Keratinocyte (primary cell): ENCODE data around the gene ST8SIA5. TPM values are rescaled to one million over a fixed set of nuclear protein-coding genes. Genes with fewer than 3 reads are reported as not detected.

Source experiments
- DNase-seq: peaks from one replicate; pipeline ENCODE4 v3.0.0-alpha.2; 2011; ENCODE audit warnings: low read depth, missing footprints, low spot score
- FAIRE-seq: peaks from 2 replicates; lab custom pipeline; 2011; peaks lifted over from hg19 to GRCh38; lab: Jason Lieb, UNC
- H2AFZ ChIP-seq: 2 replicates; pipeline ENCODE4 v1.6.0; 2012; ENCODE audit warnings: low read length, control low read depth, inconsistent platforms; ENCODE audit not compliant: control insufficient read depth
- H3K27ac ChIP-seq: 2 replicates; pipeline ENCODE4 v1.5.1; 2011; ENCODE audit warnings: low read length; ENCODE audit not compliant: control insufficient read depth, insufficient read depth
- H3K27me3 ChIP-seq: 3 replicates; pipeline ENCODE4 v1.6.0; 2011; ENCODE audit warnings: low read length; ENCODE audit not compliant: control insufficient read depth, insufficient read depth; ENCODE audit errors: extremely low read depth
- H3K36me3 ChIP-seq, 2 experiments: 2 replicates in 1 of 2; 3 replicates in 1 of 2; pipeline ENCODE4 v1.5.1; 2011; ENCODE audit warnings: low read length in 2 of 2, mild to moderate bottlenecking in 1 of 2; ENCODE audit not compliant: control insufficient read depth in 2 of 2, insufficient read depth in 2 of 2; ENCODE audit errors: extremely low read depth in 1 of 2
- H3K4me1 ChIP-seq: 3 replicates; pipeline ENCODE4 v1.5.1; 2011; ENCODE audit warnings: low read length; ENCODE audit not compliant: control insufficient read depth, insufficient read depth; ENCODE audit errors: extremely low read depth
- H3K4me2 ChIP-seq: 3 replicates; pipeline ENCODE4 v1.6.0; 2011; ENCODE audit warnings: low read depth, low read length; ENCODE audit not compliant: control insufficient read depth, insufficient read depth; ENCODE audit errors: extremely low read depth
- H3K4me3 ChIP-seq, 3 experiments: fragments of 200-600 bp in 1 of 3; sonication (generic) in 1 of 3; 2 replicates in 2 of 3; 3 replicates in 1 of 3; pipeline ENCODE4 v1.5.1; 2011 to 2016; ENCODE audit warnings: low read length in 3 of 3, mild to moderate bottlenecking in 3 of 3, control low read depth in 2 of 3, inconsistent platforms in 1 of 3, low read depth in 1 of 3, mixed read lengths in 1 of 3, mixed run types in 1 of 3, moderate library complexity in 1 of 3; ENCODE audit not compliant: control insufficient read depth in 2 of 3, insufficient read depth in 2 of 3; ENCODE audit errors: extremely low read depth in 1 of 3
- H3K79me2 ChIP-seq: 2 replicates; pipeline ENCODE4 v1.6.0; 2012; ENCODE audit warnings: low read length; ENCODE audit not compliant: control insufficient read depth, insufficient read depth
- H3K9ac ChIP-seq: 3 replicates; pipeline ENCODE4 v1.6.0; 2011; ENCODE audit warnings: low read length; ENCODE audit not compliant: control insufficient read depth, insufficient read depth; ENCODE audit errors: extremely low read depth
- H3K9me1 ChIP-seq: 3 replicates; pipeline ENCODE4 v1.6.0; 2011; ENCODE audit warnings: low read length; ENCODE audit not compliant: control insufficient read depth, insufficient read depth; ENCODE audit errors: extremely low read depth
- H3K9me3 ChIP-seq: 2 replicates; pipeline ENCODE4 v1.5.1; 2012; ENCODE audit warnings: low read depth, low read length; ENCODE audit not compliant: control insufficient read depth
- H4K20me1 ChIP-seq: 3 replicates; pipeline ENCODE4 v1.6.0; 2011; ENCODE audit warnings: low read length; ENCODE audit not compliant: control insufficient read depth, insufficient read depth; ENCODE audit errors: extremely low read depth
- CTCF ChIP-seq, 3 experiments: IDR thresholded peaks in 1 of 3; conservative IDR thresholded peaks in 1 of 3; optimal IDR thresholded peaks in 1 of 3; 2 replicates in 2 of 3; 3 replicates in 1 of 3; pipeline versions ENCODE3 to v1.5.1; 2011; ENCODE audit warnings: low read length in 3 of 3, mild to moderate bottlenecking in 3 of 3, moderate library complexity in 2 of 3, control low read depth in 1 of 3, inconsistent platforms in 1 of 3; ENCODE audit not compliant: insufficient read depth in 2 of 3; ENCODE audit errors: extremely low read depth in 1 of 3
- EZH2 ChIP-seq: IDR thresholded peaks from one replicate; pipeline ENCODE4 v1.6.1; 2012; ENCODE audit warnings: inconsistent platforms, mild to moderate bottlenecking, low read length, moderate library complexity
- dilution Hi-C: fragments of 300-500 bp; cut with MboI; formaldehyde crosslinking; loops from one replicate; pipeline ENCODE4 v1.7.0; 2020; ENCODE audit warnings: low sequenced_read_pairs; ENCODE audit not compliant: extremely low pct_ligation_motif_present
- polyA plus RNA-seq, 5 experiments: library from polyadenylated mRNA; depleted of rRNA in 3 of 5; stranded (reverse) in 3 of 5; stranded (forward) in 1 of 5; unstranded in 1 of 5; fragments of >200 nt; gene quantifications; 1 replicate in 1 of 5; 2 replicates in 3 of 5; 3 replicates in 1 of 5; pipeline versions ENCODE4 v1.2.1 to v1.2.3, GENCODE V29; 2011 to 2012; ENCODE audit warnings: missing spikeins in 2 of 5, low read depth in 1 of 5, low replicate concordance in 1 of 5

Gene ST8SIA5
- polyA plus RNA-seq, 1 donor (not counting 4 experiments of a cell fraction or from before 2014, with no cell fraction given) = under 0.01 TPM

- Histone ChIP-seq H3K4me2 (no peak overlapping the region), H3K79me2 (no peaks in the 10 kb centered on the region), H3K9me3 (no peaks in the 10 kb centered on the region), H3K9me1 (no peaks in the 10 kb centered on the region), H4K20me1 (no peaks in the 10 kb centered on the region), H3K36me3 (no peaks in the 10 kb centered on the region), H3K4me1 (no peaks in the 10 kb centered on the region), H3K27me3 (no peaks in the 10 kb centered on the region), H3K27ac (no peak overlapping the region), H3K9ac (no peak overlapping the region), H3K4me3 (no peak overlapping the region), H2AFZ (no peak overlapping the region)
- dilution Hi-C loops = no loop called here
- no peak for DNase-seq
- no peak for FAIRE-seq
- TF ChIP-seq EZH2 = no peak
- no peak for TF ChIP-seq CTCF (optimal IDR thresholded peaks at IDR 0.05 in 1 of 3, IDR thresholded peaks at IDR 0.05 in 1 of 3, conservative IDR thresholded peaks at IDR 0.05 in 1 of 3; ENCODE audit: extremely low read depth in 1 of 3, insufficient read depth in 2 of 3, low read length in 3 of 3)
Measured at GRCh38 chr18:46636040-46636630, 120.7 kb downstream of the ST8SIA5 start.

GRCh38 chr18:46632401-46633071 lies 124.3 kb downstream of the ST8SIA5 start:
- Histone ChIP-seq H3K36me3 (no peaks in the 10 kb centered on the region), H3K4me3 (no peak overlapping the region), H3K9ac (no peak overlapping the region), H2AFZ (no peak overlapping the region), H3K79me2 (no peaks in the 10 kb centered on the region), H3K27ac (no peak overlapping the region), H3K4me1 (no peaks in the 10 kb centered on the region), H4K20me1 (no peaks in the 10 kb centered on the region), H3K27me3 (no peaks in the 10 kb centered on the region), H3K4me2 (no peak overlapping the region), H3K9me3 (no peaks in the 10 kb centered on the region), H3K9me1 (no peaks in the 10 kb centered on the region)
- DNase-seq (peak; percentile 42), FAIRE-seq (peak; percentile 67)
- TF ChIP-seq EZH2 (no peak), CTCF (optimal IDR thresholded peaks at IDR 0.05 in 1 of 3, IDR thresholded peaks at IDR 0.05 in 1 of 3, conservative IDR thresholded peaks at IDR 0.05 in 1 of 3; ENCODE audit: extremely low read depth in 1 of 3, insufficient read depth in 2 of 3, low read length in 3 of 3) (no peak)
- dilution Hi-C loops = no loop called here
